ENCODE measurements around the gene IDH2. TPM values are rescaled to one million over a fixed set of nuclear protein-coding genes. Genes with fewer than 3 reads are reported as not detected.
"Not testable (repeated sequence)": the region's sequence is repeated elsewhere in the genome, so short reads cannot be mapped to it uniquely, and the experiment has no call there.

IDH2 gene
- total RNA-seq, 1 experiment from 2014 or later, result 94.1 TPM

DNA sequence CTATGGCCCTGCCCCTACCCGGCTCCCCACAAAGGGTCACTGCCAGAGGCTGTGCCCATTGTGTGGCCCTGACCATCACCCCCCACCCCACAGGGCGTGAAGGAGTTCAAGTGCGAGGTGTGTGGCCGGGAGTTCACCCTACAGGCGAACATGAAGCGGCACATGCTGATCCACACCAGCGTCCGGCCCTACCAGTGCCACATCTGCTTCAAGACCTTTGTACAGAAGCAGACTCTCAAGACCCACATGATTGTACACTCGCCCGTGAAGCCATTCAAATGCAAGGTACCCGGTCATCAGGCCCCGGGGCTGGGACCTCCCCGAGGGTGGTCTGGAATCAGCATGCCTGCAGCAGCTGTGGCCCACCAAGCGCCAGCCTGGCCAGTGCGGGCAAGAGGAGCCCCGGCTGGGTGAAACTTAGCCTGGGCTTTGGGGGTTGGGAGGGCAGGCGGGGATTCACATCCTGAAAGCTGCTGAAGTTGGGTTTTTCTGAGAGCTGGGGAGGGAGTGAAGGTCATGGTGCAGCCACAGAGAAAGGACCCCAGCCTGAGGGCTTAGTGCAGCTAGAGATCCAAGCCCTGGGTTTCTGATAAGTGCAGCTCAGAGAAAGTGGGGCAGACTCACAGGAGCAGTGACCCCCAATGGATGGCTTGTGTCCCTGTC lies 29.2 kb downstream of the IDH2 start:
- Histone ChIP-seq H3K4me2 (ENCODE audit: low read length) (no peak overlapping the region), H3K4me3 (ENCODE audit: low read length) (no peak overlapping the region), H3K9ac (ENCODE audit: low read length) (no peak overlapping the region), H3K4me1 (ENCODE audit: insufficient read depth, low read length) (peaks cover 13% of the 10 kb centered on the region), H2AFZ (ENCODE audit: low read length) (no peak overlapping the region), H3K27ac (ENCODE audit: low read length) (no peak overlapping the region), H4K20me1 (ENCODE audit: low read length) (no peaks in the 10 kb centered on the region), H3K27me3 (ENCODE audit: low read length) (no peaks in the 10 kb centered on the region), H3K9me3 (ENCODE audit: low read length) (no peaks in the 10 kb centered on the region), H3K36me3 (ENCODE audit: low read depth, low read length) (peaks cover 13% of the 10 kb centered on the region; the same call in 1 of the 2 replicates), H3F3A (ENCODE audit: low read length, unreplicated experiment) (no peaks in the 10 kb centered on the region), H3K9me2 (replicated peaks; ENCODE audit: low read length) (no peaks in the 10 kb centered on the region), H3K79me2 (ENCODE audit: low read length) (no peaks in the 10 kb centered on the region)
- ATAC-seq (no peak), DNase-seq (no peak)
- intact Hi-C loops (cut with micrococcal nuclease), result no loop called here
- BruUV-seq (replicated peaks), result no TSS peak
- CTCF ChIA-PET, result no interaction called here
- TF ChIP-seq EZH2 (IDR thresholded peaks at IDR 0.05; ENCODE audit: low read length, unreplicated experiment) (no peak), EZH2phosphoT487 (IDR thresholded peaks at IDR 0.05; ENCODE audit: borderline replicate concordance, low read length) (no peak)
- TF ChIP-seq, protein P1, sequence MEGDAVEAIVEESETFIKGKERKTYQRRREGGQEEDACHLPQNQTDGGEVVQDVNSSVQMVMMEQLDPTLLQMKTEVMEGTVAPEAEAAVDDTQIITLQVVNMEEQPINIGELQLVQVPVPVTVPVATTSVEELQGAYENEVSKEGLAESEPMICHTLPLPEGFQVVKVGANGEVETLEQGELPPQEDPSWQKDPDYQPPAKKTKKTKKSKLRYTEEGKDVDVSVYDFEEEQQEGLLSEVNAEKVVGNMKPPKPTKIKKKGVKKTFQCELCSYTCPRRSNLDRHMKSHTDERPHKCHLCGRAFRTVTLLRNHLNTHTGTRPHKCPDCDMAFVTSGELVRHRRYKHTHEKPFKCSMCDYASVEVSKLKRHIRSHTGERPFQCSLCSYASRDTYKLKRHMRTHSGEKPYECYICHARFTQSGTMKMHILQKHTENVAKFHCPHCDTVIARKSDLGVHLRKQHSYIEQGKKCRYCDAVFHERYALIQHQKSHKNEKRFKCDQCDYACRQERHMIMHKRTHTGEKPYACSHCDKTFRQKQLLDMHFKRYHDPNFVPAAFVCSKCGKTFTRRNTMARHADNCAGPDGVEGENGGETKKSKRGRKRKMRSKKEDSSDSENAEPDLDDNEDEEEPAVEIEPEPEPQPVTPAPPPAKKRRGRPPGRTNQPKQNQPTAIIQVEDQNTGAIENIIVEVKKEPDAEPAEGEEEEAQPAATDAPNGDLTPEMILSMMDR (conservative IDR thresholded peaks at IDR 0.05; ENCODE audit: low read depth, low read length), result no peak
- POLR2A ChIA-PET (ENCODE audit: unreplicated experiment), result no interaction called here

DNA sequence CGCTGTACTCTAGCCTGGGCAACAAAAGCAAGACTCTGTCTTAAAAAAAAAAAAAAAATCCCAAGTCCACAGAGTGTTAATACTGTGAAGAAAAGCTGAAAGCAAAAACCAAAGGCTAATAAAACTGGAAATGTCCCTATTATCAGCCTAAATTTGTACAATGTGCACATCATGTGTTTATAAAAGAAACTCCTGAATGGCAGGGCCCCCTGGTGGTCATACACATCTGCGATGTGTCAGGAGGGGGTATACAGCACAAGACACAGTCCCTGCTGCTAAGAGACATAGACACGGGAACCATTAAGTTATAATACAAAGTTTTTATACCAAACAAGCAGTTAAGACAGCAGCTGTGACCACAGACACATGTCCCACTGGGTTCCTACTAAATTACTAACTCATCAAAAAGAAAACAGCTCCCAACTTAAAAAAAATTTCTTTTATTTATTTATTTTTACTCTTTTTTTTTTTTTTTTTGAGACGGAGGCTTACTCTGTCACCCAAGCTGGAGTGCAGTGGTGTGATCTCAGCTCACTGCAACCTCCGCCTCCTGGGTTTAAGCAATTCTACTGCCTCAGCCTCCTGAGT lies 31.0 kb downstream of the IDH2 start:
- Histone ChIP-seq H3K27me3 (ENCODE audit: low read length) (no peaks in the 10 kb centered on the region), H3K79me2 (ENCODE audit: low read length) (no peaks in the 10 kb centered on the region), H2AFZ (ENCODE audit: low read length) (no peak overlapping the region), H3K4me1 (ENCODE audit: insufficient read depth, low read length) (peaks cover 13% of the 10 kb centered on the region), H4K20me1 (ENCODE audit: low read length) (no peaks in the 10 kb centered on the region), H3K4me2 (ENCODE audit: low read length) (no peak overlapping the region), H3F3A (ENCODE audit: low read length, unreplicated experiment) (no peaks in the 10 kb centered on the region), H3K4me3 (ENCODE audit: low read length) (no peak overlapping the region), H3K36me3 (ENCODE audit: low read depth, low read length) (peaks cover 8% of the 10 kb centered on the region; the same call in 1 of the 2 replicates), H3K9me2 (replicated peaks; ENCODE audit: low read length) (no peaks in the 10 kb centered on the region), H3K9me3 (ENCODE audit: low read length) (no peaks in the 10 kb centered on the region), H3K9ac (ENCODE audit: low read length) (no peak overlapping the region), H3K27ac (ENCODE audit: low read length) (no peak overlapping the region)
- ChIA-PET POLR2A (ENCODE audit: unreplicated experiment) (interaction anchor here (0.5 kb wide), 1 partner anchor 69 kb away, joined by 3 read pairs; no protein-coding TSS in a partner anchor), CTCF (interaction anchor here (0.6 to 0.7 kb wide), 3 partner anchors 100 to 221 kb away, joined by 3 to 11 read pairs (median 6); no protein-coding TSS in a partner anchor)
- BruUV-seq (replicated peaks), result no TSS peak
- DNase-seq (peak; percentile 84), ATAC-seq (peak; percentile 89)
- intact Hi-C loops (cut with micrococcal nuclease), result loop anchor here (1.0 kb wide), 3 partner anchors 66 to 173 kb away; no protein-coding TSS in a partner anchor
- TF ChIP-seq, protein P1 (conservative IDR thresholded peaks at IDR 0.05; ENCODE audit: low read depth, low read length), result peak; percentile 82
- no peak for TF ChIP-seq EZH2phosphoT487 (IDR thresholded peaks at IDR 0.05; ENCODE audit: borderline replicate concordance, low read length)

DNA sequence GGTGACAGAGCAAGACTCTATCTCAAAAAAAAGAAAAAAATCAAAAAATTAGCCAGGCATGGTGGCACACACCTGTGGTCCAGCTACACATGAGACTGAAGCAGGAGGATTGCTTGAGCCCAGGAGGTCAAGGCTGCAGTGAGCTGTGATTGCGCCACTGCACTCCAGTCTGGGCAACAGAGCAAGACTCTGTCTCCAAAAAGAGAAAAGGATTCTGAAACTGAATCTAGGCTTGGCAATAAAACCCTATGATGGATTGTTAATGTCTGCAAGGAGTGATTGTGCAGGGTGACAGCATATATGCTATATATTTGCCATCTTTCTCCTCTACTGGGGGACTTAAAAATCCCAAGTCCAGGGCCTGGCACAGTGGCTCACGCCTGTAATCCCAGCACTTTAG lies 31.6 kb downstream of the IDH2 start:
- H3K4me3 ChIP-seq (ENCODE audit: low read length); H3K27me3 ChIP-seq (ENCODE audit: low read length); CTCF ChIA-PET; H4K20me1 ChIP-seq (ENCODE audit: low read length); POLR2A ChIA-PET (ENCODE audit: unreplicated experiment); H3K79me2 ChIP-seq (ENCODE audit: low read length); H3K9ac ChIP-seq (ENCODE audit: low read length); H2AFZ ChIP-seq (ENCODE audit: low read length); H3K9me3 ChIP-seq (ENCODE audit: low read length); H3K36me3 ChIP-seq (ENCODE audit: low read depth, low read length); H3K4me1 ChIP-seq (ENCODE audit: insufficient read depth, low read length); H3K9me2 ChIP-seq (replicated peaks; ENCODE audit: low read length); H3K4me2 ChIP-seq (ENCODE audit: low read length); ATAC-seq; H3K27ac ChIP-seq (ENCODE audit: low read length); H3F3A ChIP-seq (ENCODE audit: low read length, unreplicated experiment); BruUV-seq (replicated peaks); DNase-seq: not testable (repeated sequence)
- intact Hi-C loops (cut with micrococcal nuclease), result loop anchor here (1.0 kb wide), 3 partner anchors 65 to 172 kb away; no protein-coding TSS in a partner anchor
